LNCAP (cell line): ENCODE measurements around the gene LHX5.

ENCODE experiments used
- CTCF ChIP-seq: fragments of 450-650 bp; IDR thresholded peaks from 2 replicates; pipeline ENCODE4 v1.5.1; 2017; ENCODE audit warnings: mild to moderate bottlenecking

Gene LHX5

DNA sequence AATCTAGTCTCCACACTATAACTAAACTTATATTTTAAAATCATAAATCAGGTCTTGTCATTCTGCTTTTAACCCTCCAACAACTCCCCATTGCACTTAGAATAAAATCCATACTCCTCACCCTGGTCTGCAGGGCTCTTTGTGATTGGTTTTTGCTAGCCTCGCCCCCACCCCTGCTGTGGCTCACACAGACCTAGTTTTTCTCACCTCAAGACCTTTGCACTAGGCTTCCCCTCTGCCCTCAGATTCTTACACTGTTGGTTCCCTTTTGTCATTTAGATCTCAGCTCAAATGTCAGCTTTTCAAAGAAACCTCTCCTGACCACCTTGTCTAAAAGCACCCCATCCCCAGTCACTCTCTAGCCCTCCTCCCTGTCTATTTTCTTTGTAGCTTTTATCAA is 10.7 kb upstream of the LHX5 start:
- no peak for TF ChIP-seq CTCF

- TF ChIP-seq CTCF = no peak
These were observed 8.8 kb upstream of the LHX5 start for GRCh38 chr12:113480336-113480971.

DNA sequence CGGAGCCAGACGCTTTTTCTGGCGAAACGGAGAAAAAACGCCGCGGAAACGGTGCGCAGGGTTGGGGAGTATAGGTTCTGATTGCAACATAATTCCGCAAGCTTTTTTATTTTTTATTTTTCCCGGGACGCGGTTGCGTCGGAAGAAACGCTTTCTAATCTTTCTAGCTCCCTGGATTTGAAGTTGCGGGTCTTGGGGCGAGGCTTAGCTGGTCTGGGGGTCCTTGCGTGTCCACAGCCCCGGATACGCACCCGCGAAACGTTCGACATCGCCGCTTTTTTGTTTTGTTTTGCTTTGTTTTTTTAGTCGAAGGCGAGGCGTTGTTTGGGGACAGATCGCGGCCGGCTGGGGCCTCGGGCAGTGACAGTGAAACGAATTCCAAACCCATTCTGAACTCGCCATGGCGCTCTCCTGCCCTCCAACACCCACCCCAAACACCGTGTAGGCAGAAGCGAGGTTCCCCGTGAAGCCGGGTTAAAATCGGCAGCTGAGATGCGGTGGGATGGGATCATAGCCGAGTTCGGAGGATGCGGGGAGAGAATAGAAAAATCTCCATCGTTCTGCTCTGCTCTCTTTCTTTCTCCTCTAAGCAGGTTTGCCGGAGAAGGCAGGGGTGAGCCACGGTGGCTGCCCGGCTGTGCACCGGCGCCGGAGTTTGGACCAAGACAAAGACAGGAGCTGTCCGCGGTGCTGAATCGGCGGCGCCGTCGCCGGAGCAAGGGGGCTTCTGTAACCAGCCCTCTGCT is 8.1 kb upstream of the LHX5 start:
- TF ChIP-seq CTCF = no peak

DNA sequence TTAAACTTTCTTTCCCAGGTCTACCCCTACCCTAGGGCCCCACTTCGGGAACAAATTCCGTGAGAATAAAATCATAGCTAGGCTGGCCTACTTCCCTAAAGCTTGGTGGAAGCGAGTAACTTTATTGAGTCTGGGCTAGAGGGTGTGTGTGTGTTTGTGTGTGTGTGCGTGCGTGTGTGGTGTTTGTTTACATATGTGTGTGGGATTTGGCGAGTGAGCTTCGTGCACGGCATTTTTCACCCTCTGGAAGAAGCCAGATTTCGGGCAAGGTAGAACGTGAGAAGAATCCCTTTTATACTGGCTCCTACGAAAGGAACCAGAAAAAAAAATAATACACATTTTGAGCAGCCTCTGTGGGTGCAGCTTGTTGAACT is 7.5 kb upstream of the LHX5 start:
- no peak for TF ChIP-seq CTCF

- TF ChIP-seq CTCF = no peak
These were observed 6.8 kb upstream of the LHX5 start for GRCh38 chr12:113478351-113479011.

GRCh38 chr12:113477842-113478215 is 6.2 kb upstream of the LHX5 start:
- TF ChIP-seq CTCF = no peak

- no peak for TF ChIP-seq CTCF
These were observed 5.6 kb upstream of the LHX5 start for GRCh38 chr12:113477171-113477841.
